Neuron (in vitro differentiated cells): ENCODE results near the gene ZBTB38.

Source experiments
- H2AFZ ChIP-seq: one replicate; pipeline ENCODE4 v1.6.1; 2013; ENCODE audit warnings: low read depth, mild to moderate bottlenecking, inconsistent platforms, low read length, moderate library complexity
- H3K27me3 ChIP-seq: one replicate; pipeline ENCODE4 v1.6.1; 2013; ENCODE audit warnings: low read length; ENCODE audit not compliant: insufficient read depth
- H3K36me3 ChIP-seq: one replicate; pipeline ENCODE4 v1.6.1; 2013; ENCODE audit warnings: low read length; ENCODE audit not compliant: insufficient read depth
- H3K4me1 ChIP-seq: one replicate; pipeline ENCODE4 v1.6.1; 2013; ENCODE audit warnings: low read length; ENCODE audit not compliant: insufficient read depth
- H3K4me3 ChIP-seq: 2 replicates; pipeline ENCODE4 v1.5.1; 2013; ENCODE audit warnings: mild to moderate bottlenecking, low read length, moderate library complexity
- H3K9me3 ChIP-seq: one replicate; pipeline ENCODE4 v1.6.1; 2013; ENCODE audit warnings: low read length

Gene ZBTB38

DNA sequence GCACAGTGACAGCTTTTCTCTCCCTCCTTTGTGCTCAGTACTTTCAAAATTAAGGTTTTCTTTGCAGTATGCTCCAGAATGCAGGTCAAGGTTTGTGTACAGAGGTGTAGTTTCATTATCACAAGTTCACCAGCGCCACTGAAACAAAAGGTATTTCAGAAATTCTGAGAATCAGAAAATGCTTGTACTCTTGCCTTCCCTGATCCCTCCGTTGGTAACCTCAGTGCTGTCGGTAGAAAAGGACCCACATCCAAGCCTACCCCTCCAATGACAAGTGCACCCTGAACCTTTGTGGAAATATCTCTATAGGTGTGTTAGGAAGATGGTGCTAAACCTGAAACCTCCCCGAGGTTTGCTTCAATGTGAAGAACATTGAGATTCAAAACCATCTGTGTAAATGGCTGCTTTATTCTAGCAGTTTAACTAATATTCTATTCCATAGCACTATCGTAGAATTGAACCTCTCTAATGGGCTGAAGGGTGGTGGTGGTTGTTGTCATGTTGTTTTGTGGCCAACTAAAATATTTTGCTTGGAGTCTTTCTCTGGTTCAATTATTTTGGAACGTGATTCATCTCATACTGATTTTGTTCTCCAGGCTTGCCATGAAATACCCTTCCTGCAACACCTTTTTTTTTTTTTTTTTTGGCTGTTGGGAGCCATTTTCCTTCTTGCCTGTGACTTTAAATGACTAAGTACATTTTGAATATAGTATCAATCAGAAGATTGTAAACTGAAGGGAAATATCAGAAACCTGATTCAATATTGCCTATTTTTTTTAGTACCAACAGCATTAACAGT, 20.7 kb downstream of the ZBTB38 start:
- no peak overlapping the region for H2AFZ ChIP-seq
- no peaks in the 10 kb centered on the region for H3K36me3 ChIP-seq
- H3K4me3 ChIP-seq, result no peak overlapping the region

DNA sequence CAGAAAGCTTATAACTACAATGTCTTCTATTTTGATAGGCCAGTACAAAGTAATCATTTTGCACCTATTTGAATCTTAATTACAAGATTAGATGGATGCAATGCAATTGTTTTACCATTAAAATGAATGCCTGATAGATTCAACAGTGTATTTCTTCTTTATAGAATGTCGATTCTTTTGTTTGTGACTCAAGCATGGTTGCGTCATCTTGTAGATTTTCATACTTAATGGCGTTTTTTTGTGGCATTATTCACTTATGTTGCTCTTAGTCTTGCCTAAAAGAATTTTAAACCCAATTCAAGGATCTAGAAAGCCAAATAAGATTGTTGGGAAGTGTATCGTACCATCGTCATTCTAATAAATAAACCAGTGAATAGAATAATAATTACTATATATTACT, 21.4 kb downstream of the ZBTB38 start:
- Histone ChIP-seq H3K4me3 (no peak overlapping the region), H2AFZ (no peak overlapping the region)

More for the DNA sequence above, 20.7 kb downstream of the ZBTB38 start:
- Histone ChIP-seq H3K27me3 (no peaks in the 10 kb centered on the region), H3K9me3 (no peaks in the 10 kb centered on the region), H3K4me1 (peaks cover 39% of the 10 kb centered on the region)

DNA sequence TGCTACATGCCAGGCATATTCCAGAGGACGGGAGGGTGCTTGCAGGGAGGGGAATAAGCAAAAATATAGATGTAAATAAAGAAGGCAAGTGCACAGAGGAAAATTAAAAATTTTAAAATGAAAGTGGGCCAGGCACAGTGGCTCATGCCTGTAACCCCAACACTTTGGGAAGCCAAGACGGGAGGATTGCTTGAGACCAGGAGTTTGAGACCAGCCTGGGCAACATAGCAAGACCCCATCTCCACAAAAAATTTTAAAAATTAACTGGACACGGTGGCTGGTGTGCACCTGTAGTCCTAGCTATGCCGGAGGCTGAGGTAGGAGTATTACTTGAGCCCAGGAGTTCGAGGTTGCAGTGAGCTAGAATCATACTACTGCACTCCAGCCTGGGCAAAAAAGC, 22.4 kb downstream of the ZBTB38 start:
- Histone ChIP-seq H3K36me3 (no peaks in the 10 kb centered on the region), H3K4me1 (peaks cover 35% of the 10 kb centered on the region), H3K4me3 (no peak overlapping the region), H3K27me3 (no peaks in the 10 kb centered on the region), H3K9me3 (peaks cover under 1% of the 10 kb centered on the region), H2AFZ (no peak overlapping the region)

More for the DNA sequence above, 21.4 kb downstream of the ZBTB38 start:
- Histone ChIP-seq H3K9me3 (no peaks in the 10 kb centered on the region), H3K4me1 (peaks cover 39% of the 10 kb centered on the region), H3K36me3 (no peaks in the 10 kb centered on the region), H3K27me3 (no peaks in the 10 kb centered on the region)

DNA sequence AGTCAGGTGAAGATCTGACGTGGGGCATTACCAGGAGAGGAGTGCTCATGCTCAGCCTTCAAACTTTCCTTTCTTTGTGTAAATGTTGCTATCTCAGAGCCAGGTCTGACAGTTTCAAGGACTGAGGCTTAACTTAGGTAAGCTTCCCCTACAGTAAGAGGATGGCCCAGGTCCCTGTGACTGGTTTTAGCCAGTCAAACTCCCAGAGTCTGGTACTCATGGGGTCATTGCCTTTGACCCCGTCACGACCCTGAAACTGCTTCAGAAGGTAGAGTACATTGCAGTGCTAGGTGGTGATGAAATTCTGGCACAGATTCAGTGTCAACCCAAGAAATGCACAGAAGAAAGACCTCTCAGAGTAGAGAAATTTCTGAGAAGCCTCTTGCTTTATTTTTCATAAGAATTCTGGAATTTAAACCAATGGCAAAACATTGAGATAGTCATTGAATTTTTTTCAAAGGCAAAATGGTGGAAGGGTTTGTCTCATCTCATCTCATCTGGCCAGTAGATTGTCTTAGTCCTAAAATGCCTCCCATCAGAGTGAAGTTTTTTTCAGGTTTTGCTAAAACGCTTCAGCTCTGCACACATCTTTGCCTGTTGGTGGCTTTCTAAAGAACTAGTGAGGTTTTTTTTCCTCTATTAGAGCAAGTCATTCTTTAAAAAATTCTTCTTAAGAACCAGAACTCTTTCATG, 23.1 kb downstream of the ZBTB38 start:
- no peaks in the 10 kb centered on the region for H3K27me3 ChIP-seq
- peaks cover 35% of the 10 kb centered on the region for H3K4me1 ChIP-seq
- H3K4me3 ChIP-seq, result no peak overlapping the region
- no peaks in the 10 kb centered on the region for H3K36me3 ChIP-seq
- no peak overlapping the region for H2AFZ ChIP-seq
- peaks cover 2% of the 10 kb centered on the region for H3K9me3 ChIP-seq

DNA sequence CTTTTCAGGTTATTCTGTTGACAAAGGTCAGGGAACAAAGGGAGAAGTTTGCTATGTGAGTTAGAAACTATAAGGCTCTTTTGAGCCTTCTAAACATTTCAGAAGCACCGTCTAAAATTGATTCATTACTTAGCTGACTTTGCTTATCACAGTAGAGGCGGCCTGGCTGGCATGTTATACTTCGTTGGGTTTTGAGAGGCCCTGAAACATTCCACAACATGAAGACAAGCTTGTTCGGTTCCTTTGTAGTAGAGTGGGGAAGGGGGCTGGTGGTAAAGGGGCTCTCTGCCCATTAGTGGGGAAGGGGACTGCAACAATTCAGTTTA, 23.6 kb downstream of the ZBTB38 start:
- Histone ChIP-seq H3K4me1 (peaks cover 30% of the 10 kb centered on the region), H3K4me3 (no peak overlapping the region), H3K9me3 (peaks cover 4% of the 10 kb centered on the region), H3K36me3 (peaks cover under 1% of the 10 kb centered on the region), H2AFZ (no peak overlapping the region), H3K27me3 (no peaks in the 10 kb centered on the region)

DNA sequence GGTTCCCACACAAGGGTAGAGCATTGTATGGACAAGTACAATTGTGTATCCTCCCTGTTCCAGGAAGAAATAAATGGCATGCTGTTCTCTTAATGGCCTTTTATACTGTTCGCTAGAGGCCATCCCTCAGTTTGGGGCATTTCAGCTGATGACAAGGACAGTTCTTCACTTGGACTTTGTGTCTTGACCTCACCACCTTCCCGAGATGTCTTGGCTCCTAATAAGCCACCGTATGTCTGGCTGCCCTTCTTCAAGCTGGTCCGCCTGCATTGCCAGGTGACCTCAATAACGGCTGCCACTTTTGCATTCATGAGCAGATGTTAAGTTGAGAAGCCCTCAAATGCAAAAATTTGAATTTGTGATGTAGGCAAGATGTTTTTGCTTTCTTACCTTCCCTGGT, 24.1 kb downstream of the ZBTB38 start:
- Histone ChIP-seq H3K4me3 (no peak overlapping the region), H3K9me3 (peaks cover 8% of the 10 kb centered on the region), H3K36me3 (peaks cover 3% of the 10 kb centered on the region), H3K27me3 (no peaks in the 10 kb centered on the region), H2AFZ (no peak overlapping the region), H3K4me1 (peaks cover 30% of the 10 kb centered on the region)

DNA sequence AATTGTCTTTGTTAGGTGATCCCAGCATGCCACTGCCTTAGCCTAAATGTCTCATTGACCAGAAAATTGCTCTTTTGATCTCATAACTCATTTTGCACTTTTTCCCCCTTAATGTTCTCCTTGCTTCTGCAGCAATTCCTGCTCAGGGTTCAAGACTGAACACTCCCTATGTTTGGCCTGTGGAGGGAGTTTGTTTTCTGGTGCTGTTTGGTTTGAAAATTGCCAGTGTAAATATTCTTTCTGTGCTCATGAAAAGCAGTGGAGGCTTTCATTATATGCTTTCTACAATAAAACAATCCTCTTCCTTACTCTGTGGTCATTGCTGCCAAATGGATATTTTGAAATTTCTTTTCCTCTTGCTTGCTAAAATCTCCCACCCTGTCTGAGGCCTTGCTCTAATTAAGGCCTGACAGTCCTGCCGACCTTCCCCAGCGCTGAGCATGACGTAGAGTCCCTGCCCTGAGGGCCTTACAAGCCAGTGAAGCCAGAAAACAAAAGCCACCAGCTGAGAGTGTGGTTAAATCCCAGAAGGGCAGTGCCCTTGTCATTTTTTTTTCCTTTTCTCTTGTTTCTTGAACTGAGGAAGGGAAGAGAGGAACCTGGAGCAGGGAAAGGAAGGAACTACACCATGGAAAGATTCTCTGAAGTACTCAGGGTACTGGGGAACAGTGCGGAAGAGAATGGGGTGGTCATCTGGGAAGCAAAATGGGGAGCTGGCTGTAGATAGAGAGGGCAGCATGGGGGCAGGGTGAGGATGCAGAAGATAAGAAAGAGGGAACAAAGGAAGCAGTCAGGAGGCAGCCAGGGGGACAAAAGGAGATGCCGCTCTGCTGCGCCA, 24.8 kb downstream of the ZBTB38 start:
- no peaks in the 10 kb centered on the region for H3K27me3 ChIP-seq
- H2AFZ ChIP-seq, result peak overlapping the region; percentile 62
- H3K36me3 ChIP-seq, result peaks cover 3% of the 10 kb centered on the region
- H3K4me3 ChIP-seq, result no peak overlapping the region
- H3K9me3 ChIP-seq, result peaks cover 8% of the 10 kb centered on the region
- peaks cover 30% of the 10 kb centered on the region for H3K4me1 ChIP-seq

DNA sequence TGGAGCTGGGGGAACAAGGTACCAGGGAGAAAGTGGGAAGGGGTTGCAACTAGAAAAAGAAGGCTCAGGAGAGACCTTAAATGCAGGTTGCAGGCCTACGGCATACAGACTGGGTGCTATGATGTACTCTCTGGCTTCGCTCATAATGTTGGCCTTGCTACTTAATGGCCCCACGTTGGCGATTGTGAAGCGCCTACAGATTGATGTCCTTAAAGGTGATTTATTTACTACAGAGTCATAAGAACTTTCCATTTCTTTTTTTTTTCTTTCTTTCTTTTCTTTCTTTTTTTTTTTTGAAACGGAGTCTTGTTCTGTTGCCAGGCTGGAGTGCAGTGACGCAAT, 25.4 kb downstream of the ZBTB38 start:
- peaks cover 28% of the 10 kb centered on the region for H3K4me1 ChIP-seq
- H3K9me3 ChIP-seq, result peaks cover 8% of the 10 kb centered on the region
- no peaks in the 10 kb centered on the region for H3K27me3 ChIP-seq
- peak overlapping the region; percentile 62 for H2AFZ ChIP-seq
- H3K4me3 ChIP-seq, result no peak overlapping the region
- H3K36me3 ChIP-seq, result peaks cover 3% of the 10 kb centered on the region

DNA sequence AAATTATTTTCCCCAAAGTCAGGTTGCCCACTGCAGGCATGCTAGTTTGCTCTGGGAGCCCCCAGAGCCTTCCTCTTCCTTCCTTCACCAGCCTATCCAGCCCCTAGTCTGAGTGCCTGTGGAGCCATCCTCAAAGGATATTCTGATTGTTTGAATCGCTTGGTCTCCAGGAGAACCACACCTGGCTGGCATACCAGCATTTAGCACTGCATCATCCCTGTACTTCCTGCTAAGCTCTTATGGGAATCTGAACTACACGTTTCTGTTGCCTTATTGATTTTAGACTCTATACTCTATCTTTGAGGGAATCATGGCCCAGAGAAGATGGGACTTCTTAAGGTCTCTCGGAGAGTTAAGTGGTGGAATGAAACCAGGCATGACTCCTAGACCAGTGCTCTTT, 26.3 kb downstream of the ZBTB38 start:
- Histone ChIP-seq H3K27me3 (no peaks in the 10 kb centered on the region), H3K4me3 (no peak overlapping the region), H3K4me1 (peaks cover 28% of the 10 kb centered on the region), H2AFZ (no peak overlapping the region), H3K9me3 (peaks cover 8% of the 10 kb centered on the region), H3K36me3 (peaks cover 3% of the 10 kb centered on the region)

DNA sequence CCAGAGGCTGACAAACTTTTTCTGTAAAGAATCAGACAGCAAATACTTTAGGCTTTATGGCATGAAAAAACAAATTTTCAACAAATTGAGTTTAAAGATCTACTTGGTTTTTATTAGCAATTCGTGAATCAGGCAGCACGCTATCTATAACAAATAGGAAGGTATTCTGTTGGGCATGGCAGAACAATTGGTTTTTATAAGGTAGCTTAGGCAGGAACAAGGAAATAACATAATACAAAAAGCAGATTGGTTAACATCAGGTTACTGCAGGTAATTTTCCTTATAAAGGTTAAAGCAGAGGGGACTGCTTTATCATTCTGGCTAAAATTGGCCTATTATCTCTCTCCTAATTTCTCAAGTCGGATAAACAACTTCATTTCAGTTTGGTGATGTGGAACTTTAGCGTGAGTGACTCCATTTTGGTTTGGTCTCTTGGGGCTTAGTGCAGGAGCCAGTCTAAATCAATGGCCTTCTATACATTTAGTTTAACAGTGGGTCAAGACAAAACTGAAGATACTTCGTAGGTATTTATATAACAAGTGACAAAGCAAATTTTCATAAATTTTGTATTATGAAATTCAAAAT, 26.8 kb downstream of the ZBTB38 start:
- H3K9me3 ChIP-seq, result peaks cover 8% of the 10 kb centered on the region
- no peak overlapping the region for H3K4me3 ChIP-seq
- H3K4me1 ChIP-seq, result peaks cover 28% of the 10 kb centered on the region

DNA sequence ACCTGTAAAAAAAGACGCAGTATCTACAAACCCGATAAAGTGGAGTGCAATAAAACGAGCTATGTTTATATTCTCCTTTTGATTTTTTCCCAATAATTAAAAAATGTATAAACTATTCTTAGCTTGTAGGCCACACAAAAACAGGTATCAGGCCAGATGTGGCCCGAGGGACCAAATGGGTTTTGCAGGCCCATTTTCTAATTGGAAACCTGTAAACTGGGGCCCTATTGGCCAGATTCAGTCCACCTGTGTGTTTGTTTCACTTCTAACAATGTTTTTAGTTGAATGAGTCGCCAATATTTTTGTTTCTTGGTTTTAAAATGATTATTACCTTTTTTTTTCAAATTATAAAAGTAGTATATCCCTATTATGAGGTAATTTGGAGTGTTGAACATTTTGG, 29.7 kb downstream of the ZBTB38 start:
- H2AFZ ChIP-seq, result no peak overlapping the region
- no peak overlapping the region for H3K4me3 ChIP-seq
- H3K36me3 ChIP-seq, result peaks cover 3% of the 10 kb centered on the region
- peaks cover 8% of the 10 kb centered on the region for H3K9me3 ChIP-seq
- H3K27me3 ChIP-seq, result no peaks in the 10 kb centered on the region
- H3K4me1 ChIP-seq, result peaks cover 9% of the 10 kb centered on the region

More for the DNA sequence above, 26.8 kb downstream of the ZBTB38 start:
- no peak overlapping the region for H2AFZ ChIP-seq
- H3K36me3 ChIP-seq, result peaks cover 3% of the 10 kb centered on the region
- H3K27me3 ChIP-seq, result no peaks in the 10 kb centered on the region

DNA sequence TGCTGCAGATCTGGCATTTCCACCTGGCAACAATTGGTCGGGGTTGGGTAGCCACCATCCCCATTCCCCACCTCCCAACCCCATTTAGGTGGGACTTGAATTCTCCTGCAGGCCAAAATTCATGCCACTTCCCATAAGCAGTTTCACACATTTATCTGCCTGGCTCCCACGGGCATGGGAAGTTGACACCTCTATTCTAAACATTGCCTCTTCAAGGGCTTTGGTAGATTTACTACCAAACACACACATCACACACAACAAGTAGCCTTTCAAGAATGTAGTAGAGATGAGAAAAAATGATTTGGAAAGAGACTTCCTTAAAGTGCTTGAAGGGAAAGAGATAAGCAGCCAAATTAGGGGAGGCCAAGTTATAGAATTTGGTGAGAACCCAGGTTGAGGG, 30.9 kb downstream of the ZBTB38 start:
- H2AFZ ChIP-seq, result no peak overlapping the region
- H3K9me3 ChIP-seq, result peaks cover 8% of the 10 kb centered on the region
- H3K4me1 ChIP-seq, result no peaks in the 10 kb centered on the region
- H3K27me3 ChIP-seq, result no peaks in the 10 kb centered on the region
- no peak overlapping the region for H3K4me3 ChIP-seq
- peaks cover 8% of the 10 kb centered on the region for H3K36me3 ChIP-seq
